HEK293T (cell line): ENCODE measurements around the gene CSDE1.

Source experiments
- CTCF ChIA-PET: fragments of 350-600 bp; formaldehyde crosslinking; extraction: SDS; loops from one replicate; lab custom pipeline; 2021; ENCODE audit warnings: antibody characterized with exemption, inconsistent platforms; lab: Yijun Ruan, JAX
- POLR2A ChIA-PET: fragments of 350-600 bp; formaldehyde crosslinking; extraction: SDS; loops from one replicate; lab custom pipeline; 2020; ENCODE audit warnings: antibody characterized with exemption, inconsistent platforms; lab: Yijun Ruan, JAX
- DNase-seq: peaks from one replicate; pipeline ENCODE4 v3.0.0; 2012; ENCODE audit warnings: mixed read lengths; ENCODE audit errors: extremely low spot score
- ARNT ChIP-seq: fragments of 450-650 bp; IDR thresholded peaks from 2 replicates; pipeline ENCODE4 v1.6.1; 2017; ENCODE audit warnings: mild to moderate bottlenecking
- BHLHE40 ChIP-seq: fragments of 450-650 bp; IDR thresholded peaks from 2 replicates; pipeline ENCODE4 v1.6.1; 2016; ENCODE audit warnings: mild to moderate bottlenecking, moderate library complexity, borderline replicate concordance
- CTBP1 ChIP-seq: fragments of 450-650 bp; IDR thresholded peaks from 2 replicates; pipeline ENCODE4 v1.6.1; 2016; ENCODE audit warnings: borderline replicate concordance
- ELF4 ChIP-seq: fragments of 450-650 bp; IDR thresholded peaks from 2 replicates; pipeline ENCODE4 v1.6.1; 2017; ENCODE audit warnings: antibody characterized with exemption
- FOXA1 ChIP-seq: fragments of 450-650 bp; IDR thresholded peaks from 2 replicates; pipeline ENCODE4 v1.6.1; 2016; ENCODE audit warnings: mild to moderate bottlenecking
- FOXK2 ChIP-seq: fragments of 450-650 bp; IDR thresholded peaks from 2 replicates; pipeline ENCODE4 v1.6.1; 2016; ENCODE audit warnings: mild to moderate bottlenecking
- FOXM1 ChIP-seq: fragments of 450-650 bp; IDR thresholded peaks from 2 replicates; pipeline ENCODE4 v1.6.1; 2017; ENCODE audit warnings: mild to moderate bottlenecking, borderline replicate concordance
- HDGF ChIP-seq: fragments of 450-650 bp; IDR thresholded peaks from 2 replicates; pipeline ENCODE4 v1.6.1; 2017; ENCODE audit warnings: antibody characterized with exemption, borderline replicate concordance
- L3MBTL2 ChIP-seq: fragments of 450-650 bp; conservative IDR thresholded peaks from 2 replicates; pipeline ENCODE4 v1.6.1; 2016; ENCODE audit warnings: mild to moderate bottlenecking
- LEF1 ChIP-seq: fragments of 450-650 bp; IDR thresholded peaks from 2 replicates; pipeline ENCODE4 v1.6.1; 2017; ENCODE audit warnings: mild to moderate bottlenecking, borderline replicate concordance
- NFRKB ChIP-seq: fragments of 450-650 bp; IDR thresholded peaks from 2 replicates; pipeline ENCODE4 v1.6.1; 2016; ENCODE audit warnings: mild to moderate bottlenecking, moderate library complexity
- SP1 ChIP-seq: fragments of 450-650 bp; IDR thresholded peaks from 2 replicates; pipeline ENCODE4 v1.6.1; 2017
- SUZ12 ChIP-seq: fragments of 450-650 bp; IDR thresholded peaks from 2 replicates; pipeline ENCODE4 v1.6.1; 2016; ENCODE audit warnings: mild to moderate bottlenecking
- TARDBP ChIP-seq: fragments of 450-650 bp; IDR thresholded peaks from 2 replicates; pipeline ENCODE4 v1.6.1; 2016
- ZNF384 ChIP-seq: fragments of 450-650 bp; IDR thresholded peaks from 2 replicates; pipeline ENCODE4 v1.6.1; 2016
- TF ChIP-seq, protein P1 (sequence below): fragments of 450-650 bp; IDR thresholded peaks from 2 replicates; pipeline ENCODE4 v1.6.1; 2016

Gene CSDE1

DNA sequence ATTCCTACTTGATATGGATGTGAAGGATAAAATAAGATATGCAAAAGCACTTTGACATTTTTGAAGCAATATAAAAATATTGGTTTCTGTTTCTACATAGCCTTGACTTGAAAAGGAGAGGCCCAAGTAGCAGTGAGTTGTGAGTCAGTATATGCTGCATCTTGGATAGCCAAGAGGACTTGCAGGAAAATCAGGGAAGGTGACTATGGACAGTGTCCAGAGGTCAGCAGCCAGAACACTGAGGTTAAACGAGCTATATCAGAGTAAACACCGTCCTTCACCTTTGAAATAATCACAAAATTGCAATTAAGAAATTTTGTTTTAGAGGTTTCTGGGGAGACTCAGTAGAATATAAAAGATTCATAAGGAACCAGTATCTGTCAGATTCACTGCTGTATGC, 55.9 kb downstream of the CSDE1 start:
- TF ChIP-seq NFRKB (no peak), L3MBTL2 (no peak), ARNT (no peak), BHLHE40 (no peak), LEF1 (no peak), CTBP1 (no peak), SP1 (no peak), ELF4 (no peak), FOXA1 (no peak), SUZ12 (no peak), HDGF (no peak), FOXM1 (no peak), TARDBP (no peak), FOXK2 (no peak)
- TF ChIP-seq, protein P1, sequence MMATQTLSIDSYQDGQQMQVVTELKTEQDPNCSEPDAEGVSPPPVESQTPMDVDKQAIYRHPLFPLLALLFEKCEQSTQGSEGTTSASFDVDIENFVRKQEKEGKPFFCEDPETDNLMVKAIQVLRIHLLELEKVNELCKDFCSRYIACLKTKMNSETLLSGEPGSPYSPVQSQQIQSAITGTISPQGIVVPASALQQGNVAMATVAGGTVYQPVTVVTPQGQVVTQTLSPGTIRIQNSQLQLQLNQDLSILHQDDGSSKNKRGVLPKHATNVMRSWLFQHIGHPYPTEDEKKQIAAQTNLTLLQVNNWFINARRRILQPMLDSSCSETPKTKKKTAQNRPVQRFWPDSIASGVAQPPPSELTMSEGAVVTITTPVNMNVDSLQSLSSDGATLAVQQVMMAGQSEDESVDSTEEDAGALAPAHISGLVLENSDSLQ, result no peak
- ChIA-PET CTCF (no interaction called here), POLR2A (no interaction called here)
- no peak for DNase-seq

GRCh38 chr1:114700036-114700600, 57.7 kb downstream of the CSDE1 start:
- DNase-seq, result no peak
- POLR2A ChIA-PET, result no interaction called here
- CTCF ChIA-PET, result interaction anchor here (0.6 kb wide), 1 partner anchor 352 kb away, joined by 3 read pairs; no protein-coding TSS in a partner anchor
- no peak for TF ChIP-seq ELF4
- TF ChIP-seq ZNF384, result no peak
- no peak for TF ChIP-seq CTBP1
- TF ChIP-seq SP1, result no peak

- POLR2A ChIA-PET, result no interaction called here
- no peak for DNase-seq
- TF ChIP-seq L3MBTL2 (no peak), NFRKB (no peak), ARNT (no peak), CTBP1 (no peak), BHLHE40 (no peak), LEF1 (no peak), TARDBP (no peak)
- TF ChIP-seq, protein P1, result no peak
- CTCF ChIA-PET, result no interaction called here
These were observed 61.0 kb downstream of the CSDE1 start for GRCh38 chr1:114696810-114697209.

GRCh38 chr1:114695430-114696058, 62.2 kb downstream of the CSDE1 start, which contains the start of gene AMPD1:
Gene AMPD1 (minus strand): TSS chr1:114695546. CDS start chr1:114695471, 75 bp downstream.
- TF ChIP-seq SP1, result no peak
- no peak for TF ChIP-seq NFRKB
- no peak for TF ChIP-seq ELF4
- no peak for TF ChIP-seq ZNF384
- TF ChIP-seq FOXA1, result no peak
- no peak for TF ChIP-seq FOXK2
- TF ChIP-seq BHLHE40, result no peak
- TF ChIP-seq, protein P1, result no peak
- TF ChIP-seq L3MBTL2, result no peak
- no peak for TF ChIP-seq HDGF
- TF ChIP-seq TARDBP, result no peak
- TF ChIP-seq FOXM1, result no peak
- TF ChIP-seq CTBP1, result no peak
- no peak for TF ChIP-seq LEF1
- no peak for TF ChIP-seq ARNT
- TF ChIP-seq SUZ12, result no peak
- DNase-seq, result no peak
- ChIA-PET CTCF (interaction anchor here (0.5 kb wide), 1 partner anchor 89 kb away, joined by 3 read pairs; no protein-coding TSS in a partner anchor), POLR2A (interaction anchor here (1.3 to 1.5 kb wide), 2 partner anchors 20 to 26 kb away, joined by 4 read pairs; partner anchors contain the start of gene DENND2C)

DNA sequence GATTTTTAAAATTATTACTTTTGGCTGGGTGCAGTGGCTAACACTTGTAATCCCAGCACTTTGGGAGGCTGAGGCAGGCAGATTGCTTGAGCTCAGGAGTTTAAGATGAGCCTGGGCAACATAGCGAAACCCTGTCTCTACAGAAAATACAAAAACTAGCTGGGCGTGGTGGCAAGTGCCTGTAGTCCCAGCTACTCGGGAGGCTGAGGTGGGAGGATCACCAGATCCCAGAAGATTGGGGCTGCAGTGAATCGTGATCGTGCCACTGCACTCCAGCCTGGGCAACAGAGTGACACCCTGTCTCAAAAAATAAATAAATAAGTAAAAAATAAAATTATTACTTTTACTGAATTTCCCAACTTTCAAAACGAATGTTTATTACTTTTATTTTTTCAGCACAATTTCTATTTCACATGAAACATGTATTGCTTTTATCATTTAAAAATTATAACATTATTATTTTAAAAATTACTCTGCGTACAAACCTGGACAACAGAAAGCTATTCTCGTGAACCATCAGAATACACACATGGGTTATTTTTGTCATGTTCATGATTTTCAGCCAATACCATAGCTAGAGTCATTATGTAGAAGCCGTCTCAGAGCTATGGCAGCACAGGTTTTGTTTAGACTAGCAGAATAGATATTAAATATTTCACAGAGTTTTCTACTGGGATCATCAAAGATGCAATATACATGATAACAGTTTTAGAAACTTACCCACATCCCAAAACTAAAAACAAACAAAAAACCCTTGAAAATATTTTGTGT, 63.1 kb downstream of the CSDE1 start:
- ChIA-PET CTCF (no interaction called here), POLR2A (interaction anchor here (1.3 to 1.5 kb wide), 2 partner anchors 21 to 25 kb away, joined by 4 read pairs; partner anchors contain the start of gene DENND2C)
- no peak for DNase-seq
- TF ChIP-seq L3MBTL2 (no peak), TARDBP (no peak), CTBP1 (no peak), SUZ12 (no peak), ZNF384 (no peak), NFRKB (no peak), LEF1 (no peak), ELF4 (no peak), FOXA1 (no peak), SP1 (no peak), FOXK2 (no peak), HDGF (no peak), BHLHE40 (no peak), FOXM1 (no peak), ARNT (no peak)
- TF ChIP-seq, protein P1, result no peak
